ENCODE data around the gene GFOD1.

GRCh38 chr6:13372688-13373487 is 114.5 kb downstream of the GFOD1 start:
- no peak for TF ChIP-seq CTCF (IDR thresholded peaks at IDR 0.05)
- no peak for TF ChIP-seq POLR2A (IDR thresholded peaks at IDR 0.05)

All from esophagus squamous epithelium (tissue), 4 donors.